Superior temporal gyrus (tissue), 1 donor: ENCODE measurements around the gene LINGO4.

ENCODE experiments used
- DNase-seq: peaks from one replicate; pipeline ENCODE4 v3.0.0-alpha.2; 2016; ENCODE audit errors: extremely low spot score

Gene LINGO4

GRCh38 chr1:151814426-151814825, 9.2 kb upstream of the LINGO4 start:
- DNase-seq: no peak

GRCh38 chr1:151813271-151813977, 8.2 kb upstream of the LINGO4 start:
- DNase-seq: no peak

- no peak for DNase-seq
Observed at GRCh38 chr1:151811181-151811580, 6.0 kb upstream of the LINGO4 start.

- DNase-seq: no peak
Observed at GRCh38 chr1:151809985-151810556, 4.9 kb upstream of the LINGO4 start.

- DNase-seq: peak; percentile 62
Observed at GRCh38 chr1:151809290-151809984, 4.2 kb upstream of the LINGO4 start.

- DNase-seq: no peak
Observed at GRCh38 chr1:151807766-151808165, 2.5 kb upstream of the LINGO4 start.

- no peak for DNase-seq
Observed at GRCh38 chr1:151807131-151807530, 1.9 kb upstream of the LINGO4 start.

GRCh38 chr1:151806170-151806569, 951 bp upstream of the LINGO4 start:
- no peak for DNase-seq

- DNase-seq: no peak
Observed at GRCh38 chr1:151803915-151804314, 1.3 kb downstream of the LINGO4 start.

GRCh38 chr1:151803164-151803563, 2.1 kb downstream of the LINGO4 start:
- DNase-seq: no peak

- no peak for DNase-seq
Observed at GRCh38 chr1:151802372-151802771, 2.8 kb downstream of the LINGO4 start.

- DNase-seq: no peak
Observed at GRCh38 chr1:151801846-151802245, 3.4 kb downstream of the LINGO4 start.

GRCh38 chr1:151801310-151801820, 3.9 kb downstream of the LINGO4 start:
- no peak for DNase-seq

GRCh38 chr1:151800830-151801229, 4.4 kb downstream of the LINGO4 start:
- no peak for DNase-seq

- peak; percentile 30 for DNase-seq
Observed at GRCh38 chr1:151799179-151800022, 5.8 kb downstream of the LINGO4 start.

- DNase-seq: no peak
Observed at GRCh38 chr1:151798571-151798970, 6.6 kb downstream of the LINGO4 start.

GRCh38 chr1:151790940-151791651, 14.1 kb downstream of the LINGO4 start:
- no peak for DNase-seq

- peak; percentile 99 for DNase-seq
Observed at GRCh38 chr1:151790071-151790939, 14.9 kb downstream of the LINGO4 start, which contains the start of gene TDRKH. Gene TDRKH (minus strand): TSS chr1:151790500. CDS start chr1:151783022, 7,478 bp downstream.

GRCh38 chr1:151787689-151788088, 17.5 kb downstream of the LINGO4 start:
- DNase-seq: no peak

GRCh38 chr1:151783796-151784195, 21.4 kb downstream of the LINGO4 start:
- no peak for DNase-seq
